ENCODE measurements around the gene HLA-DQA1.

Gene HLA-DQA1

GRCh38 chr6:32614366-32615081, 22.7 kb upstream of the HLA-DQA1 start:
- TF ChIP-seq EZH2phosphoT487 (conservative IDR thresholded peaks at IDR 0.05; ENCODE audit: low read length) (no peak), CTCF (IDR thresholded peaks at IDR 0.05; ENCODE audit: insufficient read depth, low read length, poor library complexity, severe bottlenecking) (no peak)
- Histone ChIP-seq H3K9ac (ENCODE audit: low read length) (no peak overlapping the region), H4K20me1 (ENCODE audit: low read depth, low read length) (no peaks in the 10 kb centered on the region), H2AFZ (ENCODE audit: low read depth, low read length, severe bottlenecking) (no peak overlapping the region), H3K4me3 (ENCODE audit: insufficient read depth, low read length, poor library complexity, severe bottlenecking) (no peak overlapping the region), H3K9me2 (replicated peaks; ENCODE audit: insufficient read depth, low read length) (no peaks in the 10 kb centered on the region), H3K79me2 (ENCODE audit: insufficient read depth, low read length) (no peaks in the 10 kb centered on the region), H3K9me3 (ENCODE audit: insufficient read depth, low read length) (no peaks in the 10 kb centered on the region), H3K36me3 (ENCODE audit: low read length) (0 out of 2 replicates have a peak, but pooled peaks cover 3% of the 10 kb centered on the region), H3K4me2 (ENCODE audit: low read depth, low read length, poor library complexity, severe bottlenecking) (no peak overlapping the region), H3F3A (ENCODE audit: insufficient read depth) (no peaks in the 10 kb centered on the region), H3K27ac (ENCODE audit: low read depth, low read length) (no peak overlapping the region), H3K27me3 (ENCODE audit: low read length) (no peaks in the 10 kb centered on the region)

- Histone ChIP-seq H3K36me3 (ENCODE audit: low read length) (0 out of 2 replicates have a peak, but pooled peaks cover 3% of the 10 kb centered on the region), H3K27me3 (ENCODE audit: low read length) (no peaks in the 10 kb centered on the region), H3K27ac (ENCODE audit: low read depth, low read length) (no peak overlapping the region), H4K20me1 (ENCODE audit: low read depth, low read length) (no peaks in the 10 kb centered on the region), H3K79me2 (ENCODE audit: insufficient read depth, low read length) (no peaks in the 10 kb centered on the region), H3K9ac (ENCODE audit: low read length) (no peak overlapping the region), H3K9me3 (ENCODE audit: insufficient read depth, low read length) (no peaks in the 10 kb centered on the region), H3F3A (ENCODE audit: insufficient read depth) (no peaks in the 10 kb centered on the region), H2AFZ (ENCODE audit: low read depth, low read length, severe bottlenecking) (no peak overlapping the region), H3K4me3 (ENCODE audit: insufficient read depth, low read length, poor library complexity, severe bottlenecking) (no peak overlapping the region), H3K9me2 (replicated peaks; ENCODE audit: insufficient read depth, low read length) (no peaks in the 10 kb centered on the region), H3K4me2 (ENCODE audit: low read depth, low read length, poor library complexity, severe bottlenecking) (no peak overlapping the region)
- TF ChIP-seq CTCF (IDR thresholded peaks at IDR 0.05; ENCODE audit: insufficient read depth, low read length, poor library complexity, severe bottlenecking) (no peak), EZH2phosphoT487 (conservative IDR thresholded peaks at IDR 0.05; ENCODE audit: low read length) (no peak)
These were observed 21.2 kb upstream of the HLA-DQA1 start for GRCh38 chr6:32615885-32616532.

GRCh38 chr6:32617751-32618150, 19.5 kb upstream of the HLA-DQA1 start:
- Histone ChIP-seq H3K27ac (ENCODE audit: low read depth, low read length) (no peak overlapping the region), H4K20me1 (ENCODE audit: low read depth, low read length) (no peaks in the 10 kb centered on the region), H3F3A (ENCODE audit: insufficient read depth) (peaks cover 9% of the 10 kb centered on the region), H3K9me2 (replicated peaks; ENCODE audit: insufficient read depth, low read length) (no peaks in the 10 kb centered on the region), H3K27me3 (ENCODE audit: low read length) (no peaks in the 10 kb centered on the region), H3K4me3 (ENCODE audit: insufficient read depth, low read length, poor library complexity, severe bottlenecking) (no peak overlapping the region), H3K4me2 (ENCODE audit: low read depth, low read length, poor library complexity, severe bottlenecking) (no peak overlapping the region), H3K36me3 (ENCODE audit: low read length) (0 out of 2 replicates have a peak, but pooled peaks cover 3% of the 10 kb centered on the region), H3K9ac (ENCODE audit: low read length) (no peak overlapping the region), H3K79me2 (ENCODE audit: insufficient read depth, low read length) (no peaks in the 10 kb centered on the region), H2AFZ (ENCODE audit: low read depth, low read length, severe bottlenecking) (no peak overlapping the region), H3K9me3 (ENCODE audit: insufficient read depth, low read length) (no peaks in the 10 kb centered on the region)
- no peak for TF ChIP-seq CTCF (IDR thresholded peaks at IDR 0.05; ENCODE audit: insufficient read depth, low read length, poor library complexity, severe bottlenecking)
- no peak for TF ChIP-seq EZH2phosphoT487 (conservative IDR thresholded peaks at IDR 0.05; ENCODE audit: low read length)
